ENCODE results near the gene BAK1.
"Not testable (repeated sequence)": the region's sequence is repeated elsewhere in the genome, so short reads cannot be mapped to it uniquely, and the experiment has no call there.

Gene BAK1

GRCh38 chr6:33607784-33608161 lies 27.7 kb upstream of the BAK1 start:
- no peak for DNase-seq

- DNase-seq: no peak
Observed at GRCh38 chr6:33607126-33607783, 27.2 kb upstream of the BAK1 start.

DNA sequence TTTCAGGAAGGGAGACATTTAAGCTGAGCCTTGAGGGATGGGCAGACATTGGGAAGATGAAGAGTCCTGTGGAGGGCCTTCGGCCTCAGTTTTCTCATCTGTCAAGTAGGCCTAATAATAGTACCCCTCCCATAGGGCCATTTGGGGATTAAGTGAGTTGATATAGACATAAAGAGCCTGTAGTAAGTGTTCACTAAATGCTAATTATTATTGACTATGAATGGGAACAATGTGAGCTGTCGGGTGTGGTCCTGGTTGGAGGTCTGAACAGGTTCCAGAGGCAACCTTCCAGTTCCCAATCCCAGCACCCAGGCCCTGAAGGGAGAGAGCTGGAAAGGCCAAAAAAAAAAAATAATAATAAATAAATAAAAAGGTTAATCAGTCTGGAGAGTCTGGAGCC lies 26.6 kb upstream of the BAK1 start:
- no peak for DNase-seq

- DNase-seq: peak; percentile 37
Observed at GRCh38 chr6:33604941-33605854, 25.1 kb upstream of the BAK1 start.

GRCh38 chr6:33602180-33602579 lies 22.1 kb upstream of the BAK1 start:
- no peak for DNase-seq

DNA sequence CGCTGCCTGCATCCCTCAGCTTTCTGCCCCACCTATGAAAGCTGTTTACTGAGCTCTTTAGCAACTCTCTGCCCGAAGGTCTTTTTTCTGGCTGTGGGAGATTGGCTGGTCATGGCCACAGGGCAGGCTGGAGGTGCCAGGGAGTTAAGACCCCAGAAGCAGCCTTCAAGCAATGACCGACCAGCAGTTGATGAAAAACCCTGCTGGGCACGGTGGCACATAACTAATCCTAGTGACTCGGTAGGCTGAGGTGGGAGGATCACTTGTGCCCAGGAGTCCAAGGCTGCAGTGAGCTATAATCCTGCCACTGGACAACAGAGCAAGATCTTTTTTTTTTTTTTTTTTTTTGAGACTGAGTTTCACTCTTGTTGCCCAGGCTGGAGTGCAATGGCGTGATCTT lies 20.7 kb upstream of the BAK1 start:
- no peak for DNase-seq

- no peak for DNase-seq
Observed at GRCh38 chr6:33599413-33599938, 19.4 kb upstream of the BAK1 start.

DNA sequence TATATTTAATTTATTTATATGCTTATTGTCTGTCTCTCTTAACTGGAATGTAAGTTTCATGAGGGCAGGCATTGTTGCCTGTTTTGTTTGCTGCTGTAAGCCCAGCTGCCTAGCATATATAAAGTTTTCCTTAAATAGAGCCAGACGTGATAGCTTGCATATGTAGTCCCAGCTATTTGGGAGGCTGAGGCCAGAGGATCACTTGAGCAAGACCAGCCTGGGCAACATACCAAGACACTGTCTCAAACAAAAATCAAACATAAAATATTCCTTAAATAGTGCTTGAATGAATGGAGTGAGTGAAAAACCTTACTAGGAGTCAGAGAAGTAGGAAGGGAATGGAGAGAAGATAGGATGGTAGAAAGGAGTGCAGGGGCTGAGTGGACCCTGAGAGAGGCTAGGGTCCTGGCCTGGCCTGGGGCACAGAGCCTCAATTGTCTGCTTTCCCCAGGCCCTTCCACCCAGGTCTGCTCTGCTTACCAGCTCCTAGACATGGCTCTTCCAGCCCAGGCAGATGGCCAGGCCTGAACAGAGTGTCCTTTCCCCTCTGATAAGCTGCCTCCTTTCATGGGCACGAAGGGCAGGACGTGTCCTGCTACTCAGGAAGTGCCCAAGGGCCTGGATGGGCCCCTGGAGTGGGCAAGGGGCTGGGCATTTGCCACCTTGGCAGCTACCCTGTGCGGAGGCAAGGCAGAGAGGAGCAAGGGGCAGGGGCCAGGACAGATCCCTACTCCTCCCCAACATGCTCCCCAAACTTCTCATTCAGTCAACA lies 17.7 kb upstream of the BAK1 start:
- no peak for DNase-seq

GRCh38 chr6:33596894-33597293 lies 16.8 kb upstream of the BAK1 start:
- not testable (repeated sequence) for DNase-seq

DNA sequence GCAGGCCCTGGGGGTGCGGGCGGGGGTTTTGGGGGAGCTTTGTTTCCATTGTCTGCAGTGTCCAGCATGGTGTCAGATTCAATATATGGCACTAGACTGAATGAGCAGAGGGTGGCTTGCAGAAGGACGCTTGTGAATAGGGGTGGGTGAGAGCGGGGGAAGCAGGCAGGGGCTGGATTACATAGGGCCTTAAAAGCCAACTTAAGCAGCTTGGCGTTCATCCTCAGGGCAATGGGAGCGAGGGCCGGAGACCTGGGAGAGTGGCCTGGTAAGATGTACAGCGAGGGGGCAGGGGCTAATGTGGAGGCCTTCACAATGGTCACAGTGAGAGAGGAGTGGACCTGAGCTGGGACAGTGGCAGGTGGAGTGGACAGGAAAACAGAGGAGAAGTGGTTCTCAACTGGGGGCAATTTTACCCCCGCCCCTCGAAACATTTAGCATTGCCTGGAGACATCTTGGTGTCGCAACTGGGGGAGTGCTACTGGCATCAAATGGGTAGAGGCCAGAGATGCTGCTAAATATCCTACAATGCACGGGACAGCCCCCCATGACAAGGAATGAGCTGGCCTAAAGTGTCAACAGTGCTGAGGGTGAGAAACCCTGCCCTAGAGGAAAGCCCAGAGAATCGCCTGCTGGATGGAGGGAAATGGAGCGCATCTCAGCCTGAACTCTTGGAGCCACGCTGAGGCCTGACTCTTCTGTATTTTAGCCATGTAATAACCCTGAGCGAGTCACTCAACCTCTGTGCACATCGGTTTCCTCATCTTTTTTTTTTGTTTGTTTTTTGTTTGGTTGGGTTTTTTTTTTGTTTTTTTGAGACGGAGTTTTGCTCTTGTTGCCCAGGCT lies 15.1 kb upstream of the BAK1 start:
- DNase-seq: no peak

GRCh38 chr6:33593414-33593727 lies 13.3 kb upstream of the BAK1 start:
- DNase-seq: no peak

DNA sequence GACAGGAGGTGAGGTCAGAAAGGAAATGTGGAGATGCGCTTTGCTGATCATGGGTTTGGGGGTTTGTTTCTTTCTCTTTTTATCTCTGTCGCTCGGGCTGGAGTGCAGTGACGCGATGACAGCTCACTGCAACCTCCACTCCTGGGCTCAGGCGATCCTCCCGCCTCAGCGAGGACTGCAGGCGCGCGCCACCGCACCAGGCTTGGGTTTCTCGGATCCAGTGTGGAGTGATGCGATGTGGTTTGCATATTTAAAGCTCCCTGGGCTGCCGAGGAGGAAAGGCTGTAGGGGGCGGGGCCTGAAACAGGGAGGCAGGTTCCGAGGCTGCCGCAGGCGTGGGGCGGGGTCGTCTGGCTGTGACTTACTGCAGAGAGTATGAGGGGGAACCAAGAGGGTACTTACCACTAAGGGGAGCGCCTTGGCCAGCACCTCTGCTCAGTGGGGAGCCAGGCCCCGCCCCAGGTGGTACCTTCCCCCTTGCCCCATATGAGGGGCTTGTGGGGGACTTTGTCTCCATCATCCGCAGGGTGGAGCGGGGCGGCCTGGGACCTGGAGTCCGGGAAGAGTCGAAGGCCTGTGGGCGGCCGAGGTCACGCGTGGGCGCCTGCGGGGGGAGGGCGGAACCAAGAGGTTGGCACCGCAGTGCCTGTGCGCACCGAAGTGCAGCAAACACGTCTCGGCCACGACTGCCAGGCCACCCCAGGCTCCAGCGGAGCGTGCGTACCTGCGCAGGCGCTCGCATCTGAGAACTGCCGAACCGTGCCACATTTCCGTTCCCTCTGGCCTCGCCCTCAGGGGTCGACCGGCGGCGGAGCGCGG lies 12.7 kb upstream of the BAK1 start:
- no peak for DNase-seq

DNA sequence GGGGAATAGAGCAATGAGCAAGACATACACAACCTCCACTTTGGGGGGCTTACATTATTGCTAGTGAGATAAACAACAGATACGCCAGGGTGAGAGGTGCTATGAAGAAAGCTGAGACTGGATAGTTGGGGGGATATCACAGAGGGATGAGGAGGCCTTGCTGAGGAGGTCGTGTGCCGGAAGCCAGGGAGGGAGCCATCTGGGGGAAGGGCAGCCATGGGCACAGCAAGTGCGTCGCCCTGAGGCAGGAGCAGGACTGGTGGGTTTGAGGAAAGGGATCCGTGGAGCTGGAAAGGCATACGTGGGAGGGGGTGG lies 12.2 kb upstream of the BAK1 start:
- no peak for DNase-seq

- no peak for DNase-seq
Observed at GRCh38 chr6:33591424-33592032, 11.5 kb upstream of the BAK1 start.

GRCh38 chr6:33590531-33591198 lies 10.6 kb upstream of the BAK1 start:
- DNase-seq: no peak

DNA sequence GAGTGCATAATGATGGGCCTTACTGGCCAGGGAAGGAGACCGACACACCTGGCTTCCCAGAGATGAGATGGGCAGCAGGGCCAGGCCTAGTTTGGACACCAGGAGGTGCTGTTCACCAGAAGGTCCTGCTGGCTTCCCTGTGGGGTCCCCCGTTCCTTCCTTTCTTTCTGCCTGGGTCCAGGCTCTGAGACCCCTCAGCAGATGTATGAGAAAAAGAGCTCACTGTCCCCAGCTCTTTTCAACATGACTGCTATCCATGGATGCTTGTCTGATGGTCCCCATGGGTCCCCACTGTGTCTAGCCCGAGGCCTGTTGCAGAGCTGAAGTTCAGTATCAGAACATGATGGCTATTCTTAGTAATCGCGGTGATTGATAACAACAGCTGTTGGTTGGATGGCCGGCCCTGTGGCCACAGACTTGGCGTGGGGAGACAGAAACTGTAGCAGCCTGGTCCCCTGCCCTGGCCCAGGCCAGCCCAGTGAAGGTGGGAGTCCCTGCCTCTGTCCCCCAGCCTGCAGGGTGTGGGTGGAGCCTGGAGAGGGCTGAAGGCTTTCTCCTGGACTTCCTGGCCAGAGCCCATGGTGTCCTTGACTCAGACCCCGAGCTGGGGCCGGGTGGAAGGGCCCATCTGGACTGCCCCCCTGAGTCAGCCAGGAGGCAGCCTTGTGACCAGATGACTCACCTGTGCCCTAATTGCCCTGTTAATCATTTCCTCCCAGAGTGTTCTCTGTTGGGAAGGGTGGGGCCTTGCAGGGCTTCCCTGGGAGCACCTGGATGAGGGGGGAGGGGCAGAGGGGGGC lies 9.9 kb upstream of the BAK1 start:
- DNase-seq: peak; percentile 36

DNA sequence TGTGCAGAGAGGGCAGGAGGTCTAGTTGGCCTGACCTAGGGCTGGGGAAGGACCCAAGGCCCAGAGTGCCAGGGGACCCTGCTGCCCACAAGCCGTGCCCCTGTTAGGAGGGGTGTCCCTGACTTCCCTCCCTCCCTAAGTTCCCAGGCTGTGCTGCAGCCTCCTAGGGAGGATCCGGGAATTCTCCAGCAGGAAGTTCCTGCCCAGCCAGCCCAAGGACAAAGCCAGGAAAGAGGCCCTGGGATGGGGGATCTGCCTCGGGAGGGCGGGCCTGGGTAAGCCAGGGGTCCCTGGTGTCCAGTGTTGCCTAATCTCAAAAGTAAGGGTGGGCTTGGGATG lies 9.3 kb upstream of the BAK1 start:
- no peak for DNase-seq

- DNase-seq: no peak
Observed at GRCh38 chr6:33588894-33589293, 8.8 kb upstream of the BAK1 start.

- no peak for DNase-seq
Observed at GRCh38 chr6:33587529-33587928, 7.5 kb upstream of the BAK1 start.

DNA sequence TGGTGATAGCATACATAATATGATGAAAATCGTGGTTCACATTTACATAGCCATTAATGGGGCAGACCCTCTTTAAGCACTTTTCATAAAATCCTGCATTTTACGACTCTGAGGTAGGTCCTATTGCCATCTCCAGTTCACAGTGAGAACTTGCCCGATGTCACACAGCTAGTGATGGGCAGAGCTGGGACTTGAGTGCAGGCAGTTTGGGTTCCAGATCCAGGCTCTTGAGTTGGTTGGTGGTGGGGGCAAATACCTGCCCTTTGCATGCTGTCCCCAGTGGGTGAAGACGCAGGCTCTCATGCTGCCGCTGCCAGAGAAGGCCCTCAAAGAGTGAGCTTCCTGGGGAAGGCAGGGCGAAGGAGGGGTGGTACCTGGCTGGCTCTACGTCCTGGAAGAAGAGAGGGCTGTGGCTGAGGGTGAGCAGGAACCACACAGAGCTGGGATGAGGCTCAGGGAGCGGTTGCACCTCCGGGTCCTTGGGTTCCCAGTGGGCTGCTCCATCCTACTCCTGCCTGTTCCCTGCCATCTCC lies 6.1 kb upstream of the BAK1 start:
- DNase-seq: no peak

Data from inflammatory macrophage treated with lipopolysaccharide for 4 hours (primary cell).